ENCODE results near the gene DDX41.

DNA sequence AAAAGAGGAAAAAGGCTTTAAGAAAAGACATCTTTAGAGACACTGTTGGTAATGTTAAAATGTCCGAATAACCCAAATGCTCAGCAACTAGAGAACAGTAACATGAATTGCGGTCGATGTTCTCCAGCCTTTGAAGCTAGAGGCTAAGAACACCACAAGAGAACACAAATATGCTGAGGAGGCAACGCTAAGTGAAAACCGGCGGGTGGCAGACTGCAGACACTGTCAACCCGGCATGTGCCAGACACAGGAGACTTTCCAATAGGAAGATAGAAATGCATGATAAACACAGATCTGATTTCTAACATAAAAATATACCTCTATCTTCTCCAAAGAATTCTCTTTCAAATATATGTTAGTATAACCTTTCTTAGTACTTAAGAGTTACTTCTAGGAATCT is 18.4 kb upstream of the DDX41 start:
- no peak for TF ChIP-seq POLR2A (IDR thresholded peaks at IDR 0.05)
- TF ChIP-seq, protein P1, sequence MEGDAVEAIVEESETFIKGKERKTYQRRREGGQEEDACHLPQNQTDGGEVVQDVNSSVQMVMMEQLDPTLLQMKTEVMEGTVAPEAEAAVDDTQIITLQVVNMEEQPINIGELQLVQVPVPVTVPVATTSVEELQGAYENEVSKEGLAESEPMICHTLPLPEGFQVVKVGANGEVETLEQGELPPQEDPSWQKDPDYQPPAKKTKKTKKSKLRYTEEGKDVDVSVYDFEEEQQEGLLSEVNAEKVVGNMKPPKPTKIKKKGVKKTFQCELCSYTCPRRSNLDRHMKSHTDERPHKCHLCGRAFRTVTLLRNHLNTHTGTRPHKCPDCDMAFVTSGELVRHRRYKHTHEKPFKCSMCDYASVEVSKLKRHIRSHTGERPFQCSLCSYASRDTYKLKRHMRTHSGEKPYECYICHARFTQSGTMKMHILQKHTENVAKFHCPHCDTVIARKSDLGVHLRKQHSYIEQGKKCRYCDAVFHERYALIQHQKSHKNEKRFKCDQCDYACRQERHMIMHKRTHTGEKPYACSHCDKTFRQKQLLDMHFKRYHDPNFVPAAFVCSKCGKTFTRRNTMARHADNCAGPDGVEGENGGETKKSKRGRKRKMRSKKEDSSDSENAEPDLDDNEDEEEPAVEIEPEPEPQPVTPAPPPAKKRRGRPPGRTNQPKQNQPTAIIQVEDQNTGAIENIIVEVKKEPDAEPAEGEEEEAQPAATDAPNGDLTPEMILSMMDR (IDR thresholded peaks at IDR 0.05) = no peak

All from esophagus squamous epithelium (tissue), 4 donors.